Measurements from ENCODE around the gene CNOT8. TPM values are rescaled to one million over a fixed set of nuclear protein-coding genes. Genes with fewer than 3 reads are reported as not detected.

Gene CNOT8
- total RNA-seq, 1 experiment from 2014 or later, result 63.3 TPM

DNA sequence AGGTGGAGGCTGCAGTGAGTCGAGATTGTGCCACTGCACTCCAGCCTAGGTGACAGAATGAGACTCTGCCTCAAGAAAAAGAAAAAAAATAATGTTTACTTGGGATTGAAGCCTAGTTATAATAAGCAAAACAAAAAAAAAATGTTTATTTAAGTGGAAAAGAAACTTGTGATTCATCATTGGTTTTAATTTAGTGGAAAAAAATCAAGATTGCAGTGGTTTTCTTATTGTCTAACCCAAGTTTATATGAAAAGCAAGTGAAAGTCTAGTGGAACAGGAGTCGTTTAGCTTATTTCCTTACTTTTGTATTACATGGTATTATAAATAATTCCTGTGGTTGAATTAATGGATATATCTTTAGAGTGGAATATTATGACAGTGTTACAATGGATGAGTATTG is 8.4 kb downstream of the CNOT8 start:
- no peak for DNase-seq
- Histone ChIP-seq H3K4me3 (ENCODE audit: insufficient read depth, low read depth, low read length) (no peak overlapping the region), H3K27me3 (ENCODE audit: control insufficient read depth, insufficient read depth, low read length) (no peaks in the 10 kb centered on the region), H3K36me3 (replicated peaks; ENCODE audit: control insufficient read depth, insufficient read depth, low read length) (peaks cover 17% of the 10 kb centered on the region)

- H3K4me3 ChIP-seq (ENCODE audit: insufficient read depth, low read depth, low read length), result no peak overlapping the region
- H3K27me3 ChIP-seq (ENCODE audit: control insufficient read depth, insufficient read depth, low read length), result no peaks in the 10 kb centered on the region
- H3K36me3 ChIP-seq (replicated peaks; ENCODE audit: control insufficient read depth, insufficient read depth, low read length), result peaks cover 22% of the 10 kb centered on the region
- peak; percentile 57 for DNase-seq
Observed at GRCh38 chr5:154868702-154869101, 10.3 kb downstream of the CNOT8 start.

GRCh38 chr5:154871734-154872133 is 13.3 kb downstream of the CNOT8 start:
- H3K36me3 ChIP-seq (replicated peaks; ENCODE audit: control insufficient read depth, insufficient read depth, low read length), result peaks cover 22% of the 10 kb centered on the region
- H3K27me3 ChIP-seq (ENCODE audit: control insufficient read depth, insufficient read depth, low read length), result no peaks in the 10 kb centered on the region
- DNase-seq, result no peak
- no peak overlapping the region for H3K4me3 ChIP-seq (ENCODE audit: insufficient read depth, low read depth, low read length)

DNA sequence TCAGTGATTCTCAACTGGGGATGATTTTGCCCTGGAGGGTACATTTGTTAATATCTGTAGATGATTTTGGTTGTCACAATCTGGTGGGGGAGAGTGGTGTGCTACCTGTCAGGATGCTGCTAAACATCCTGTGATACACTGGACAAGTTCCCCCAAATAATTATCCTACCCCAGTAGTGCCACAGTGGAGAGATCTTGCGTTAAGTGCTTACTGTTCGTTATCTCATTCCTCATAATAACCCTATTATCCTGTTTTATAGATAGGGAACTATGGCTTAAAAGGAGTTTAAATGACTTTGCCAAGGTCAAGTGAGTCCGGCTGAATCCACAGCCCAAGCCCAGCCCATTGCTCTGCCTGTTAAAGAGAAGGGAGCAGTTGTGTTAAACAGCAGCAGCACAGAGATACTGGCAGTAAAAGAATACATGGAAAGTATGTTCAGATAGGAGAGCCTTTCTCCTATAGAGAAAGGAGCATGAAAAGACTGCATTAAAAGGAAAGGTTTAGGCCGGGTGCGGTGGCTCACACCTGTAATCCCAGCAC is 15.4 kb downstream of the CNOT8 start:
- DNase-seq, result no peak
- H3K4me3 ChIP-seq (ENCODE audit: insufficient read depth, low read depth, low read length), result no peak overlapping the region
- H3K27me3 ChIP-seq (ENCODE audit: control insufficient read depth, insufficient read depth, low read length), result no peaks in the 10 kb centered on the region
- peaks cover 20% of the 10 kb centered on the region for H3K36me3 ChIP-seq (replicated peaks; ENCODE audit: control insufficient read depth, insufficient read depth, low read length)

GRCh38 chr5:154878642-154879335 is 20.4 kb downstream of the CNOT8 start:
- Histone ChIP-seq H3K27me3 (ENCODE audit: control insufficient read depth, insufficient read depth, low read length) (no peaks in the 10 kb centered on the region), H3K4me3 (ENCODE audit: insufficient read depth, low read depth, low read length) (peak overlapping the region; percentile 6; the same call in 1 of the 2 replicates), H3K36me3 (replicated peaks; ENCODE audit: control insufficient read depth, insufficient read depth, low read length) (peaks cover 4% of the 10 kb centered on the region)
- DNase-seq, result no peak

DNA sequence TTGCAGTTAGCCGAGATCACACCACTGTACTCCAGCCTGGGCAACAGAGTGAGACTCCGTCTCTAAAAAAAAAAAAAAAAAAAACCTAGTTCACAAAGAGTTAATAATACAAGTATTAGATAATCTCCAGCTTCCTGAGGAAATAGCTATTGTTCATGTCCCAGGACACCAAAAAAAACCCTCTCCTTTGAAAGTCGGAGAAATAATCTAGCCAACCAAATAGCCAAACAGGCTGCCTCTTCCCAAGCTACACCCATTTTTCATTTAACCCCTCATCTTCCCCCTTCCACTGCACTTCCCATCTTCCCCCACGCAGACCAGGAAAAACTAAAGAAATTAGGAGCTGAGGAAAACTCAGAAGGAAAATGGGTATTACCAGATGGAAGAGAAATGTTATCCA is 23.6 kb downstream of the CNOT8 start:
- H3K4me3 ChIP-seq (ENCODE audit: insufficient read depth, low read depth, low read length), result no peak overlapping the region
- DNase-seq, result no peak
- no peaks in the 10 kb centered on the region for H3K27me3 ChIP-seq (ENCODE audit: control insufficient read depth, insufficient read depth, low read length)
- H3K36me3 ChIP-seq (replicated peaks; ENCODE audit: control insufficient read depth, insufficient read depth, low read length), result no peaks in the 10 kb centered on the region

DNA sequence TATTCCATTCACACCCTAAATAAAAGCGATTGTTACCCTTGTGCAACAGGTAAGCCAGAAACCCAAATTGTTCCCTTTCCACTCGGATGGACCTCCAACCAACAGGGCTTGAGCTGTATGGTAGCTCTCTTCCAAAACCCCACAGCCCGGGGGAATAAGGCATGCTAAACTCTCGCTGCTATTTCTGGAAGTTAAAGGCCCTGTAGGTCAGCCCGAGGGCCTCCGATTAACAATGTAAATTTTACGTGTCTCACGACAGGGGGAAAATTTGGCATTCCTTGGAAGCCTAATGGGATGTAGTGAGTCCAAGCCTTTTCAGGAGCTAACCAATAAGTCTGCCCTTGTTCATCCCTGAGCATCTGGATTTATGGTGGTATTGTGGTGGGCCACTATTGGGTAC is 26.0 kb downstream of the CNOT8 start:
- peak; percentile 23 for DNase-seq
- Histone ChIP-seq H3K4me3 (ENCODE audit: insufficient read depth, low read depth, low read length) (no peak overlapping the region), H3K36me3 (replicated peaks; ENCODE audit: control insufficient read depth, insufficient read depth, low read length) (peaks cover 9% of the 10 kb centered on the region), H3K27me3 (ENCODE audit: control insufficient read depth, insufficient read depth, low read length) (no peaks in the 10 kb centered on the region)

DNA sequence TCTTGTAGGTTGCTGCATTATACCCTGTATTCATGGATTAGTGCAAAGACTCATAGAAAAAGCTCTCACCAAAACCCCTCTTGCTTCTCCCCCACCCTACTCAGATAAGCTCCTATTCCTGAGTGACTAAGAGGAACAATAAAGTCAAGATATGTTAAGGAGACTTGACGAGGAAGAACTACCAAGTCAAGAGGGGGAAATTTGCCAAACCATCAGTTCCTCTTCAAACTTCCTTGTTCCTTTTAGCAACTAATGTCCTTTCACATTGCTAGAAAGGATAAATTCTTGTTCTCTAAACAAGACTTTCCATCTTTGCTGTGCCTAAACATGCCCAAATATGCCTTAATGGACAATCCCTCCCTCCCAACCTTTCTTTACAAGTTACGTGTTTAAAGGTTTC is 27.0 kb downstream of the CNOT8 start:
- no peaks in the 10 kb centered on the region for H3K27me3 ChIP-seq (ENCODE audit: control insufficient read depth, insufficient read depth, low read length)
- H3K4me3 ChIP-seq (ENCODE audit: insufficient read depth, low read depth, low read length), result no peak overlapping the region
- H3K36me3 ChIP-seq (replicated peaks; ENCODE audit: control insufficient read depth, insufficient read depth, low read length), result peaks cover 12% of the 10 kb centered on the region
- DNase-seq, result no peak

DNA sequence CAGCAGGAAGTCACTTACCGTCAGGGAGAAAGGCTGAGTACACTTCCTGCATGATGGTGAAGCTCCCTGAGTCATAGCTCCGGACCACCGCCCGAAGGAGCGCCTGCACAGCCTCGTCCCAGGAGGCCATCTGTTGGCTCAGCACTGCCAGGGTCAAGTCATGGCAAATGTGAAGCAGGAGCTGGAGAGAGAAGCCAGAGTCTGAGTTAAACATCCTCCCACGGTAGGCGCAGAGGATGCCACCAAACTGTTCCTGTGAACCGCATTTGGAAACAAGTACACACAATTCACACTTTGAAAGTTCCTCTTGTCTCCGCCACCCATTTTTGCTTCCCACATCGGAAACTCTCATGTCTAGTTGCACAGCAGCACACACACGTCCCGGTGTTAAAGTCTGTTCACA is 33.9 kb downstream of the CNOT8 start:
- Histone ChIP-seq H3K27me3 (ENCODE audit: control insufficient read depth, insufficient read depth, low read length) (no peaks in the 10 kb centered on the region), H3K4me3 (ENCODE audit: insufficient read depth, low read depth, low read length) (no peak overlapping the region), H3K36me3 (replicated peaks; ENCODE audit: control insufficient read depth, insufficient read depth, low read length) (peaks cover 44% of the 10 kb centered on the region)
- no peak for DNase-seq

GRCh38 chr5:154893381-154893780 is 35.0 kb downstream of the CNOT8 start:
- no peak overlapping the region for H3K4me3 ChIP-seq (ENCODE audit: insufficient read depth, low read depth, low read length)
- DNase-seq, result no peak
- H3K36me3 ChIP-seq (replicated peaks; ENCODE audit: control insufficient read depth, insufficient read depth, low read length), result peaks cover 42% of the 10 kb centered on the region
- no peaks in the 10 kb centered on the region for H3K27me3 ChIP-seq (ENCODE audit: control insufficient read depth, insufficient read depth, low read length)

GRCh38 chr5:154895606-154896561 is 37.5 kb downstream of the CNOT8 start:
- Histone ChIP-seq H3K36me3 (replicated peaks; ENCODE audit: control insufficient read depth, insufficient read depth, low read length) (peaks cover 45% of the 10 kb centered on the region), H3K4me3 (ENCODE audit: insufficient read depth, low read depth, low read length) (no peak overlapping the region), H3K27me3 (ENCODE audit: control insufficient read depth, insufficient read depth, low read length) (no peaks in the 10 kb centered on the region)
- DNase-seq, result no peak

- no peak for DNase-seq
- Histone ChIP-seq H3K4me3 (ENCODE audit: insufficient read depth, low read depth, low read length) (no peak overlapping the region), H3K27me3 (ENCODE audit: control insufficient read depth, insufficient read depth, low read length) (no peaks in the 10 kb centered on the region), H3K36me3 (replicated peaks; ENCODE audit: control insufficient read depth, insufficient read depth, low read length) (peaks cover 43% of the 10 kb centered on the region)
Observed at GRCh38 chr5:154896562-154897165, 38.2 kb downstream of the CNOT8 start.

DNA sequence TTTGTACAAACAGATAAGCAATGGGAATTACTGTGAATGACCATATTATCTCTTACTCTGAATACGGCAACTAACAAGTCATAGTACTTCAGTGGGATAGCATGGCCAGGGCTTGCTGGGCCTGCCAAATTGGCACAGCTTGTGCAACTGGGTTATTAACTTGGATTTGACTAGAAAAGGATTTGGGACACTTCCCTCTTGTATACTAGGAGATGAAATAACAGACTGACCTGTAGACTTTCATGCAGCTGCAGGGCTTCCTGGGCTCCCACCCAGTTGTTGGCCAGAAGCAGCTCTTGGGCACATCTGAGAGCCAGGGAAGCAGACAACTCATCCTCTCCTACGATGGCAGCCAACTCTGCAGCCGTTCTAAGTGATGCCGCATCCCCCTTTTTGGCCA is 39.8 kb downstream of the CNOT8 start:
- Histone ChIP-seq H3K36me3 (replicated peaks; ENCODE audit: control insufficient read depth, insufficient read depth, low read length) (peaks cover 44% of the 10 kb centered on the region), H3K4me3 (ENCODE audit: insufficient read depth, low read depth, low read length) (no peak overlapping the region), H3K27me3 (ENCODE audit: control insufficient read depth, insufficient read depth, low read length) (no peaks in the 10 kb centered on the region)
- no peak for DNase-seq

GRCh38 chr5:154899151-154899816 is 40.9 kb downstream of the CNOT8 start:
- H3K4me3 ChIP-seq (ENCODE audit: insufficient read depth, low read depth, low read length), result no peak overlapping the region
- DNase-seq, result no peak
- peaks cover 43% of the 10 kb centered on the region for H3K36me3 ChIP-seq (replicated peaks; ENCODE audit: control insufficient read depth, insufficient read depth, low read length)
- no peaks in the 10 kb centered on the region for H3K27me3 ChIP-seq (ENCODE audit: control insufficient read depth, insufficient read depth, low read length)
